SU-DHL-6 (cell line): Measurements from ENCODE around the gene MAMDC4.

ENCODE experiments used
- CTCF ChIP-seq: fragments of 200-600 bp; sonication (generic); IDR thresholded peaks from one replicate; pipeline ENCODE4 v1.5.1; 2017; ENCODE audit warnings: antibody characterized with exemption, mild to moderate bottlenecking, low read length, moderate library complexity; ENCODE audit not compliant: insufficient read depth, poor library complexity, severe bottlenecking
- EZH2phosphoT487 ChIP-seq: fragments of 200-600 bp; sonication (generic), shearing (Covaris generic); conservative IDR thresholded peaks from 2 replicates; pipeline ENCODE4 v1.6.1; 2018; ENCODE audit warnings: mild to moderate bottlenecking, antibody characterized with exemption, low read length, moderate library complexity, mixed read lengths

GRCh38 chr9:136861874-136862457, 9.8 kb downstream of the MAMDC4 start:
- TF ChIP-seq CTCF (no peak), EZH2phosphoT487 (no peak)
